ENCODE data around the gene ZBTB34. TPM values are rescaled to one million over a fixed set of nuclear protein-coding genes. Genes with fewer than 3 reads are reported as not detected.

Gene ZBTB34
- total RNA-seq, 1 donor from 2014 or later, result 15.4 TPM

GRCh38 chr9:126844085-126844484 lies 16.4 kb upstream of the ZBTB34 start:
- intact Hi-C loops (cut with DNase I), result no loop called here
- H3K4me3 ChIP-seq, result no peak overlapping the region
- peaks cover 4% of the 10 kb centered on the region for H3K36me3 ChIP-seq
- H3K4me1 ChIP-seq, result peaks cover 6% of the 10 kb centered on the region
- H3K27ac ChIP-seq, result no peak overlapping the region
- DNase-seq, result no peak
- H3K9me3 ChIP-seq, result no peaks in the 10 kb centered on the region
- TF ChIP-seq, protein P1, sequence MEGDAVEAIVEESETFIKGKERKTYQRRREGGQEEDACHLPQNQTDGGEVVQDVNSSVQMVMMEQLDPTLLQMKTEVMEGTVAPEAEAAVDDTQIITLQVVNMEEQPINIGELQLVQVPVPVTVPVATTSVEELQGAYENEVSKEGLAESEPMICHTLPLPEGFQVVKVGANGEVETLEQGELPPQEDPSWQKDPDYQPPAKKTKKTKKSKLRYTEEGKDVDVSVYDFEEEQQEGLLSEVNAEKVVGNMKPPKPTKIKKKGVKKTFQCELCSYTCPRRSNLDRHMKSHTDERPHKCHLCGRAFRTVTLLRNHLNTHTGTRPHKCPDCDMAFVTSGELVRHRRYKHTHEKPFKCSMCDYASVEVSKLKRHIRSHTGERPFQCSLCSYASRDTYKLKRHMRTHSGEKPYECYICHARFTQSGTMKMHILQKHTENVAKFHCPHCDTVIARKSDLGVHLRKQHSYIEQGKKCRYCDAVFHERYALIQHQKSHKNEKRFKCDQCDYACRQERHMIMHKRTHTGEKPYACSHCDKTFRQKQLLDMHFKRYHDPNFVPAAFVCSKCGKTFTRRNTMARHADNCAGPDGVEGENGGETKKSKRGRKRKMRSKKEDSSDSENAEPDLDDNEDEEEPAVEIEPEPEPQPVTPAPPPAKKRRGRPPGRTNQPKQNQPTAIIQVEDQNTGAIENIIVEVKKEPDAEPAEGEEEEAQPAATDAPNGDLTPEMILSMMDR (IDR thresholded peaks at IDR 0.05), result no peak
- no peaks in the 10 kb centered on the region for H3K27me3 ChIP-seq (ENCODE audit: low read depth)
- ATAC-seq, result no peak

DNA sequence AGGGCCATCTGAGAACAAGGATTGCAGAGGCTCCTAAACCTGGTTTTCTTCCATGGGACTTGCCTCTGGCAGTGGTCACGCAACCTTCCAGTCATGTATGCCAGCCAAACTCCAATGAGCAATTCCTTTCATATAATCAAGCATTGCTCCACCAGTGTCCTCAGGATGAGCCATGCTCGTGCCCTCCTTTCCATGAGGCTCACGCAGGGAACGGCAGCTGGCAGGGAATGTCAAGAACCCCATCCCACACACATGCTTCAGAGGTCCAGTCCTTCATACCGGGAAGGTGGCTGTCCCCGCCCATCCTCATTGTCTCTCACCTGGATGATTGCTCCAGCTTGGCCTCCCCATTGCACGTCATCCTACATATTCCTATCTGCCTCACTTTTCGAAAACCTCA lies 13.4 kb upstream of the ZBTB34 start:
- no peak overlapping the region for H3K4me3 ChIP-seq
- H3K9me3 ChIP-seq, result no peaks in the 10 kb centered on the region
- DNase-seq (no peak), ATAC-seq (no peak)
- no peaks in the 10 kb centered on the region for H3K36me3 ChIP-seq
- H3K4me1 ChIP-seq, result peaks cover 6% of the 10 kb centered on the region
- H3K27me3 ChIP-seq (ENCODE audit: low read depth), result no peaks in the 10 kb centered on the region
- TF ChIP-seq, protein P1 (IDR thresholded peaks at IDR 0.05), result no peak
- H3K27ac ChIP-seq, result no peak overlapping the region
- intact Hi-C loops (cut with DNase I), result no loop called here

- ATAC-seq (no peak), DNase-seq (no peak)
- Histone ChIP-seq H3K27ac (no peak overlapping the region), H3K4me1 (no peaks in the 10 kb centered on the region), H3K9me3 (no peaks in the 10 kb centered on the region), H3K27me3 (ENCODE audit: low read depth) (peaks cover 11% of the 10 kb centered on the region), H3K36me3 (no peaks in the 10 kb centered on the region), H3K4me3 (no peak overlapping the region)
- intact Hi-C loops (cut with DNase I), result no loop called here
- TF ChIP-seq, protein P1 (IDR thresholded peaks at IDR 0.05), result no peak
These were observed 10.7 kb upstream of the ZBTB34 start for GRCh38 chr9:126849591-126850225.

DNA sequence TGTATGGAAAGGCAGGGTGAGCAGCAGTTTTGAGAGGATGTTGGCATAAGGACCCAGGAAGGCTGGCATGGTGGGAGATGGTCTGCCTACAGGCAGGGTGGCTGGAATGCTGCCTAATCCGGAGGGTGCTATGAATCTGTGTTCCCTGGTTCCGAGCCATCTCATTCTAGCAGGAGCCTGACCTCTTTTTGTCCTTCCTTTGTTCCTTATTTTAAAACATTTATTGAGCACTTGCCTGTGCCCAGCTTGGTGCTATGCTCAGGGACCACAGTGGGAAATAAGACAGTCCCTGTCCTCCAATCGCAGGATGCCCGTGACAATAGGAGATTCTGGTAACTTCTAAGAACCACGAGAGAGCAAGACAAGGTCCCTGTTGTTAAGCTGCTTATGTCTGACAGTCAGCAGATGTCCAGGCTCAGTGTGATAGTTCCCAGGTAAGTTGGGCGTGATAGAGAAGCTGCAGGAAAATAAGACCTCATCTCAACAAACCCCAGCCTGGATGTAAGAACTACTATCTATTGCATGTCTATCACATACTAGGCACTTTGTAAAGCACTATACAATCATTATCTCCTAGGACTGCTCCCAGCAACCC lies 9.1 kb upstream of the ZBTB34 start:
- TF ChIP-seq, protein P1 (IDR thresholded peaks at IDR 0.05), result no peak
- Histone ChIP-seq H3K27me3 (ENCODE audit: low read depth) (peaks cover 11% of the 10 kb centered on the region), H3K4me3 (no peak overlapping the region), H3K36me3 (no peaks in the 10 kb centered on the region), H3K27ac (no peak overlapping the region), H3K4me1 (no peaks in the 10 kb centered on the region), H3K9me3 (no peaks in the 10 kb centered on the region)
- no peak for ATAC-seq
- no peak for DNase-seq
- intact Hi-C loops (cut with DNase I), result no loop called here

DNA sequence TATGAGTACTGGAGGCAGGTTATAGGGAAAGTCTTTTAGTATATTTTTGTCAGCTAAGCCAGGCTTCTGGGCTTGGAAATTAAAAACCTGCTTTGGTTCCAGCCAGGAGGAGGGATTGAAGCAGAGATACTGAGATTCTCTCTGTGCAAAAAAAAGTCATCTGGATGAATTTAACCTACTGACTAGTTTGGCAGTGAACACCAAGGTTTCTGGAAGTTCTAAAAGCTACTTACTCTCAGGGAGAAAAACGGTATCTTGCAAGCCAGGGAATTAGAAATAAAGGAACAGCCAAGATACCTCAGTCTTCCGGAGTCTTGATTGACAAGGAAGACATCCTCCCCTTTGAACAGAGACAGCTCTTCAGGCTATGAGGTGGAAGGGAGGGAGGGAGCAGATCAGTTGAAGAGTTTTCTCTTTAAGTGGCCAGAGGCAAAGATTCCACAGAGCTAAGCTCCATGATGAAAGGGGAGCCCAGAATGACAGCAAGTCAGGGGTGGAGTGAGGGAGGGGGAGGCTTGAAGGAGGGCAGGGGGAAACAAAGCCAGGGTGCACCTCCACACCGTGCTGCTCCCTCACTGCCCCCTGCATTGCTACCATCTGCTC lies 8.3 kb upstream of the ZBTB34 start:
- DNase-seq, result no peak
- ATAC-seq, result no peak

More for the DNA sequence above, 8.3 kb upstream of the ZBTB34 start:
- Histone ChIP-seq H3K27me3 (ENCODE audit: low read depth) (peaks cover 11% of the 10 kb centered on the region), H3K4me1 (no peaks in the 10 kb centered on the region), H3K27ac (no peak overlapping the region), H3K4me3 (no peak overlapping the region), H3K36me3 (no peaks in the 10 kb centered on the region), H3K9me3 (no peaks in the 10 kb centered on the region)
- intact Hi-C loops (cut with DNase I), result no loop called here
- TF ChIP-seq, protein P1 (IDR thresholded peaks at IDR 0.05), result no peak

Data from lower lobe of right lung (tissue), 2 donors.